Stimulated activated CD4-positive, alpha-beta T cell treated with anti-CD3 and anti-CD28 coated beads, TNF-alpha, amount 100 ng/mL, for 24 hours (primary cell): Measurements from ENCODE around the gene TMED7.

Source experiments
- DNase-seq, 3 experiments: peaks; one replicate each; pipeline ENCODE4 v3.0.0-alpha.2; 2020; ENCODE audit warnings: low read depth in 3 of 3

Gene TMED7

DNA sequence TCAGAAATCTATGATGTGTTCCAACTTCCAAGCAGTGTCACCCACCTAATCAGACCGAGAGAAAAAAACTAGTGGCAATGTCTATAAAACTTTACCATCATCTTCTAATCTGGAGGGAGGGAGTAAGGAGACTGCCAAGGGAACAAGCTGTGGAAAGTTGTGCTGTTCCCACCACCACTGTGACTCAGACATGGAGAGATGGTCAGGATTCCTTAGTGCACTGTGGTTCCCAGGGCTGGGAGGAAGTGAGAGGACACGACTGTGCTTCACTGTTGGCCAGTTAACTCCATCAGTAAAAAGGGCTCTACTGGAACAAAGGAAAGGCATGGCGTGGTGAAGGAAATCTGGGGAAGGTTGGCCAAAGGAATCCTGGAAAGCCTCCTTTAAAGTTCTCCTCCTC, 42.4 kb downstream of the TMED7 start:
- no peak for DNase-seq

GRCh38 chr5:115580941-115581340, 44.9 kb downstream of the TMED7 start:
- no peak for DNase-seq

GRCh38 chr5:115579747-115580173, 46.1 kb downstream of the TMED7 start:
- DNase-seq = no peak

DNA sequence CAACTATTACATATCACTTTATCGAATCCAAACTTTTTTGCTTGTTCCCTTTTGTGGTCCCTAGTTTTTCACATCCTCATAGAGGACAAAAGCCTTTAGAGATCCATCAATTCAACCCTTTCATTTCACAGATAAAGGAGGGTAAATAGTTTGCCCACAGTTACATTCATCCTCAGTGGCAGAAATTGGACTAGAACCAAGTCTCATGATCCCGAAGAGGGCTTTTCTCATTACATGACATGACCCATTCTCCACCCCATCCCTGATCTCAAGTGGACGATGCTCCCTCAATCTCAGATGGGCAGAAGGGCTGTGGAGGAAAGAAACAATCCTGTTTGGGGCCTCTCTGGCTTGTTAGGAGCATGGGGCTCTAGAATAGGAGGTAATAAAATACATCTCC, 46.6 kb downstream of the TMED7 start:
- no peak for DNase-seq

DNA sequence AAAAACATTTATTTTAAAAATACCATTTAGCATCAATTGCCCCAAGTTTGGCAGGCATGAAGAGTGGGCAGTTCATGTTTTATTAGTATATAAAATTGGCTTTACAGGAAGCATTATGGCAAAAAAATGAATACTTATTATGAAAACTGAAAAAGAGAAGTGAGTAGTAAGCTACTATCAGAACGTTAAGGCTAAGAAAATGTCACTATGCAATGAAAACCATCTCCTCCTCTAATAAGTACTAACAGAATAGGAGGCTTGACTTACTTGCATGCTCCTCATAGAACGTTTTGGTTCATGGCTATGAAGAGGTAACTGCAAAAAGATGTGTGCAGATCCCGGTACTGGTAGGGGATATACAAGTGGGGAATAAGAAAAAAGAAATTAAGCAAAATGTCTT, 47.2 kb downstream of the TMED7 start:
- DNase-seq = no peak

DNA sequence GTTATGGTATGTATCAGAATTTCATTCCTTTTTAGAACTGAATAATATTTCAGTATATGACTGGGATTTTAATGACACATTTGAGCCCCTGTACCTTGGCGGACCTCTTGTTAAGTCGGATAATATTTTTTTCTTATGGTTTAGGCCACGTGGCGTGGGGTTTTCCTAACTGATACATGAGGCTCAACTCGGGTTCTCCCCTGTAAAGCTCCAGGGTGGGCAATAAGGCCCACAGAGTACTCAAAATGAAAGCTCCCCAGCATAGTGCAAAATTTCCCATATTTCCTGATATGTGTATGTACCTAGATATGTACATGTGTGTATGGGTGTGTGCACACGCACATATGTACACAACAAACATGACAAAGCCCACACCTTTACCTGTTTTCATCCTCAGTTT, 48.1 kb downstream of the TMED7 start:
- no peak for DNase-seq

GRCh38 chr5:115577329-115577728, 48.5 kb downstream of the TMED7 start:
- no peak for DNase-seq

GRCh38 chr5:115575167-115576070, 50.4 kb downstream of the TMED7 start:
- no peak for DNase-seq

DNA sequence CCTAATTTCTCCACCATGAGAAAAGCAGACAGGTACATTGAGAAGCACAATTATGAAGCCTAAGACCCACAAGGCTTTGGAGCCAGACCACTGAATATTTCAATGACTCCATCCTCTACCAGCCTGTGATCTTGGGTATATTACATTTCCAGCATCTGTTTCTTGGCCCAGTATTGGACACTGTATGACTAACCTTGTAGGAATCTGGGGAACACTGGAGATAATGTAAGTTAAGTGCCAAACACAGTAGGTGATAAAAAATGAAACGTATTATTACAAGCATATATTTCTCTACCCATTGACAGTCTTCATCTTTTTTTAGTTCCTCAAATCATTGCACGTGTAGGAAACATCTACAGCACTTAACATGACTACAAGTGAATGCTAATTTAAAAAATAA, 52.7 kb downstream of the TMED7 start:
- DNase-seq = no peak

DNA sequence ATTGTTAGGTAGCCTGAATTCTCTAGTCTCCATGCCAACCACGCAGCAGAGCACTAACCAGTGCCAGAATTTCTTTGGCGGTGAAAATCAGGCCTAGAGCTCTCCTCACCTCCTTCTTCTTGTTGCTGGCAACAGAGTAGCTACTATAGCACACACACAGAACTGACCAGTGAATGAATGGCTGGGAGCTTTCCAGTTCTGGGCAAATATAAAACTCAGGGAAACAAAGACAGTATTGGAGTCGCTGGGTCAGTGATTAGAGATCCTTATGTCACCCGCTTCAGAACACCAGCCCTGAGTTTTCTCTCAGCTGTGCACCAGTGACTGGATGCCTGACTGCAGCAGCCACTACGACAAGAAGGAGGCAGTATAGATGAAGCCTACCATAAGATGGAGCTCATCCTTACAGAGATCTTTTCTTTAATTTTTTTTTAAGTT, 54.4 kb downstream of the TMED7 start:
- DNase-seq = no peak

- no peak for DNase-seq
Observed at GRCh38 chr5:115568668-115569067, 57.2 kb downstream of the TMED7 start.

DNA sequence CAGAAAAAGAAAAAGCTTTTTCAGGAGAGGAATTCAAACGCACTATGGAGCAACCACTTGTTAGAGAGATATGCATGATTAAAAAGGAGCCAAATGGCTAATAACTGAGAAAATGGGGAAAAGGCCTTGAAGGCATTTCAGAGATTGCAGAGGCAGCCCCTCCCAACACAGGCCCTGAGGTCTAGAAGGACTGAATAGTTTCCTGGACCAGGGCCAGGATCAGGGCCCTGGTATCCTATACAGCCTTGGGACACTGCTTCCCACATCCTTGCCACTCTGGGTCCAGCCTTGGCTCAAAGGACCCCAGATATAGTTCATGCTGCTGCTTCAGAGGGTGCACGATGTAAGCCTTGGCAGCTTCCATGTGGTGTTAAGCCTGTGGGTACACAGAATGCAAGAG, 60.6 kb downstream of the TMED7 start:
- no peak for DNase-seq
